GM12878 (cell line): ENCODE measurements around the gene CCDC137.

ENCODE experiments used
- BRCA1 ChIP-seq: IDR thresholded peaks from 2 replicates; pipeline ENCODE4 v1.6.1; 2011; ENCODE audit warnings: low read depth, low read length, improper control_type of control experiment
- EGR1 ChIP-seq, 2 experiments: IDR thresholded peaks; 1 replicate in 1 of 2; 2 replicates in 1 of 2; pipeline ENCODE4 v1.6.1; 2011 to 2012; ENCODE audit warnings: low read depth in 2 of 2, low read length in 2 of 2, borderline replicate concordance in 1 of 2, mild to moderate bottlenecking in 1 of 2, moderate library complexity in 1 of 2
- ELK1 ChIP-seq: IDR thresholded peaks from 2 replicates; pipeline ENCODE4 v1.6.1; 2012; ENCODE audit warnings: low read depth, low read length, improper control_type of control experiment
- KDM1A ChIP-seq: fragments of 200-600 bp; sonication (generic); IDR thresholded peaks from 2 replicates; pipeline ENCODE4 v1.6.1; 2016; ENCODE audit warnings: borderline replicate concordance
- ZNF24 ChIP-seq: fragments of 450-650 bp; IDR thresholded peaks from 2 replicates; pipeline ENCODE4 v1.6.1; 2017; ENCODE audit warnings: antibody characterized with exemption, mild to moderate bottlenecking
- TF ChIP-seq, protein P1 (sequence below), 3 experiments: IDR thresholded peaks in 2 of 3; conservative IDR thresholded peaks in 1 of 3; 2 replicates each; pipeline ENCODE4 v1.5.1; 2011; ENCODE audit warnings: low read depth in 3 of 3, low read length in 3 of 3, mild to moderate bottlenecking in 3 of 3, control low read depth in 2 of 3, moderate library complexity in 2 of 3, inconsistent platforms in 1 of 3, mixed read lengths in 1 of 3; ENCODE audit not compliant: control insufficient read depth in 2 of 3, insufficient read depth in 1 of 3; ENCODE audit errors: extremely low read depth in 1 of 3
- TF ChIP-seq, protein P2 (sequence below): fragments of 450-650 bp; formaldehyde crosslinking; IDR thresholded peaks from 2 replicates; pipeline ENCODE4 v1.4.0; 2020; ENCODE audit warnings: mild to moderate bottlenecking, moderate library complexity
- TF ChIP-seq, protein P3 (sequence below): fragments of 450-650 bp; formaldehyde crosslinking; IDR thresholded peaks from 2 replicates; pipeline ENCODE4 v1.5.0; 2022; ENCODE audit warnings: mild to moderate bottlenecking, missing genetic modification characterization

GRCh38 chr17:81713004-81713555, 46.5 kb downstream of the CCDC137 start:
- no peak for TF ChIP-seq BRCA1
- TF ChIP-seq, protein P1, sequence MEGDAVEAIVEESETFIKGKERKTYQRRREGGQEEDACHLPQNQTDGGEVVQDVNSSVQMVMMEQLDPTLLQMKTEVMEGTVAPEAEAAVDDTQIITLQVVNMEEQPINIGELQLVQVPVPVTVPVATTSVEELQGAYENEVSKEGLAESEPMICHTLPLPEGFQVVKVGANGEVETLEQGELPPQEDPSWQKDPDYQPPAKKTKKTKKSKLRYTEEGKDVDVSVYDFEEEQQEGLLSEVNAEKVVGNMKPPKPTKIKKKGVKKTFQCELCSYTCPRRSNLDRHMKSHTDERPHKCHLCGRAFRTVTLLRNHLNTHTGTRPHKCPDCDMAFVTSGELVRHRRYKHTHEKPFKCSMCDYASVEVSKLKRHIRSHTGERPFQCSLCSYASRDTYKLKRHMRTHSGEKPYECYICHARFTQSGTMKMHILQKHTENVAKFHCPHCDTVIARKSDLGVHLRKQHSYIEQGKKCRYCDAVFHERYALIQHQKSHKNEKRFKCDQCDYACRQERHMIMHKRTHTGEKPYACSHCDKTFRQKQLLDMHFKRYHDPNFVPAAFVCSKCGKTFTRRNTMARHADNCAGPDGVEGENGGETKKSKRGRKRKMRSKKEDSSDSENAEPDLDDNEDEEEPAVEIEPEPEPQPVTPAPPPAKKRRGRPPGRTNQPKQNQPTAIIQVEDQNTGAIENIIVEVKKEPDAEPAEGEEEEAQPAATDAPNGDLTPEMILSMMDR (IDR thresholded peaks at IDR 0.05 in 2 of 3, conservative IDR thresholded peaks at IDR 0.05 in 1 of 3; ENCODE audit: control insufficient read depth in 2 of 3, extremely low read depth in 1 of 3, insufficient read depth in 1 of 3, low read depth in 3 of 3, low read length in 3 of 3), result no peak
- TF ChIP-seq, protein P2, sequence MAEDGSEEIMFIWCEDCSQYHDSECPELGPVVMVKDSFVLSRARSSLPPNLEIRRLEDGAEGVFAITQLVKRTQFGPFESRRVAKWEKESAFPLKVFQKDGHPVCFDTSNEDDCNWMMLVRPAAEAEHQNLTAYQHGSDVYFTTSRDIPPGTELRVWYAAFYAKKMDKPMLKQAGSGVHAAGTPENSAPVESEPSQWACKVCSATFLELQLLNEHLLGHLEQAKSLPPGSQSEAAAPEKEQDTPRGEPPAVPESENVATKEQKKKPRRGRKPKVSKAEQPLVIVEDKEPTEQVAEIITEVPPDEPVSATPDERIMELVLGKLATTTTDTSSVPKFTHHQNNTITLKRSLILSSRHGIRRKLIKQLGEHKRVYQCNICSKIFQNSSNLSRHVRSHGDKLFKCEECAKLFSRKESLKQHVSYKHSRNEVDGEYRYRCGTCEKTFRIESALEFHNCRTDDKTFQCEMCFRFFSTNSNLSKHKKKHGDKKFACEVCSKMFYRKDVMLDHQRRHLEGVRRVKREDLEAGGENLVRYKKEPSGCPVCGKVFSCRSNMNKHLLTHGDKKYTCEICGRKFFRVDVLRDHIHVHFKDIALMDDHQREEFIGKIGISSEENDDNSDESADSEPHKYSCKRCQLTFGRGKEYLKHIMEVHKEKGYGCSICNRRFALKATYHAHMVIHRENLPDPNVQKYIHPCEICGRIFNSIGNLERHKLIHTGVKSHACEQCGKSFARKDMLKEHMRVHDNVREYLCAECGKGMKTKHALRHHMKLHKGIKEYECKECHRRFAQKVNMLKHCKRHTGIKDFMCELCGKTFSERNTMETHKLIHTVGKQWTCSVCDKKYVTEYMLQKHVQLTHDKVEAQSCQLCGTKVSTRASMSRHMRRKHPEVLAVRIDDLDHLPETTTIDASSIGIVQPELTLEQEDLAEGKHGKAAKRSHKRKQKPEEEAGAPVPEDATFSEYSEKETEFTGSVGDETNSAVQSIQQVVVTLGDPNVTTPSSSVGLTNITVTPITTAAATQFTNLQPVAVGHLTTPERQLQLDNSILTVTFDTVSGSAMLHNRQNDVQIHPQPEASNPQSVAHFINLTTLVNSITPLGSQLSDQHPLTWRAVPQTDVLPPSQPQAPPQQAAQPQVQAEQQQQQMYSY (CRISPR knock-in tag), result no peak
- no peak for TF ChIP-seq KDM1A
- no peak for TF ChIP-seq ZNF24
- TF ChIP-seq, protein P3, sequence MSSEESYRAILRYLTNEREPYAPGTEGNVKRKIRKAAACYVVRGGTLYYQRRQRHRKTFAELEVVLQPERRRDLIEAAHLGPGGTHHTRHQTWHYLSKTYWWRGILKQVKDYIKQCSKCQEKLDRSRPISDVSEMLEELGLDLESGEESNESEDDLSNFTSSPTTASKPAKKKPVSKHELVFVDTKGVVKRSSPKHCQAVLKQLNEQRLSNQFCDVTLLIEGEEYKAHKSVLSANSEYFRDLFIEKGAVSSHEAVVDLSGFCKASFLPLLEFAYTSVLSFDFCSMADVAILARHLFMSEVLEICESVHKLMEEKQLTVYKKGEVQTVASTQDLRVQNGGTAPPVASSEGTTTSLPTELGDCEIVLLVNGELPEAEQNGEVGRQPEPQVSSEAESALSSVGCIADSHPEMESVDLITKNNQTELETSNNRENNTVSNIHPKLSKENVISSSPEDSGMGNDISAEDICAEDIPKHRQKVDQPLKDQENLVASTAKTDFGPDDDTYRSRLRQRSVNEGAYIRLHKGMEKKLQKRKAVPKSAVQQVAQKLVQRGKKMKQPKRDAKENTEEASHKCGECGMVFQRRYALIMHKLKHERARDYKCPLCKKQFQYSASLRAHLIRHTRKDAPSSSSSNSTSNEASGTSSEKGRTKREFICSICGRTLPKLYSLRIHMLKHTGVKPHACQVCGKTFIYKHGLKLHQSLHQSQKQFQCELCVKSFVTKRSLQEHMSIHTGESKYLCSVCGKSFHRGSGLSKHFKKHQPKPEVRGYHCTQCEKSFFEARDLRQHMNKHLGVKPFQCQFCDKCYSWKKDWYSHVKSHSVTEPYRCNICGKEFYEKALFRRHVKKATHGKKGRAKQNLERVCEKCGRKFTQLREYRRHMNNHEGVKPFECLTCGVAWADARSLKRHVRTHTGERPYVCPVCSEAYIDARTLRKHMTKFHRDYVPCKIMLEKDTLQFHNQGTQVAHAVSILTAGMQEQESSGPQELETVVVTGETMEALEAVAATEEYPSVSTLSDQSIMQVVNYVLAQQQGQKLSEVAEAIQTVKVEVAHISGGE (CRISPR knock-in tag), result no peak
- TF ChIP-seq ELK1, result no peak
- no peak for TF ChIP-seq EGR1 (IDR thresholded peaks at IDR 0.05; ENCODE audit: borderline replicate concordance in 1 of 2, low read depth in 2 of 2, low read length in 2 of 2)
